HG03521 (cell line): ENCODE results near the gene SMIM27.
A peak's percentile ranks its signal among the peaks of the same experiment; 100 is the strongest.

Experiments
- ATAC-seq: cut with Tn5 transposase; IDR thresholded peaks from one replicate; pipeline ENCODE4 v1.9.1; 2021; ENCODE audit warnings: mild to moderate bottlenecking, moderate library complexity; ENCODE audit not compliant: unreplicated experiment

SMIM27 gene

GRCh38 chr9:32554107-32554506 lies 2.0 kb downstream of the SMIM27 start:
- ATAC-seq: no peak

DNA sequence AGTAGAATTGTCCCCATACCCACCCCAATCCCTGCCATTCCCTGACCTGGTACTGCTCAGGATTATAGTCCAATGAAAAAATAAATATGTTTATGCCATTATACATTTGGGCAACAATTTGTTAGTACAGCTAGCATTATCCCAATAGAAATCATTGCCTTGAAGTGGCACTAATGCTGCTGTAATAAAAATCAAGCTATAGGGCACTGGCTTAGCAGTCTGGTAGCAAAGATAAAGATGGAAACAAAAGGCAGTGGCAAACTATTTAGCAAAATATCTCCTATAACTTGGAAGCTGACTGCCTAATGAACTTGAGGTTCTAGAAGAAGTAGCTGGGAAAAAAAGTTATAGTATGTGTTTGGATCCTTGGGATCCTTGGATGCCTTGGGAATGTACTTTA lies 2.5 kb downstream of the SMIM27 start:
- ATAC-seq: no peak

- no peak for ATAC-seq
Observed at GRCh38 chr9:32558408-32558934, 6.3 kb downstream of the SMIM27 start.

GRCh38 chr9:32565967-32566366 lies 13.8 kb downstream of the SMIM27 start:
- ATAC-seq: no peak

DNA sequence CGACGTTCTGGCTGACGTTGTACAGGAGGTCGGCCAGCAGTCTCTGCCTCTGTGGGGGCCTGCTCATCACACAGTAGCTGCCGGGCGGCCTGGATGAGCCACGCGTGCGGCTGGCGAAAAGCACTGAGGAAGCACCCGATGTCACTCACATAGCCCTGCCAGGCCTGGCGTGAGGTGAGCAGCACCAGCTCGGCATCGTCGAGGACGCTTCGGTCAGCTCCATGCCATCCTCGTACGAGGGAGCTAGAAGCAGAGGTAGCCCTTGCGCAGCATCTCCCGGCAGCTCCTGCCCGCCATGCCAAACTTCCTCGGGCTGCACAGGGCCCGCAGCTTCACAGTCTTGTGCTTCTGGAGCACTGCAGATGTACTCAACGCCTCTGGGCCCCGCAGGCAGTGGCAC lies 14.6 kb downstream of the SMIM27 start:
- no peak for ATAC-seq

DNA sequence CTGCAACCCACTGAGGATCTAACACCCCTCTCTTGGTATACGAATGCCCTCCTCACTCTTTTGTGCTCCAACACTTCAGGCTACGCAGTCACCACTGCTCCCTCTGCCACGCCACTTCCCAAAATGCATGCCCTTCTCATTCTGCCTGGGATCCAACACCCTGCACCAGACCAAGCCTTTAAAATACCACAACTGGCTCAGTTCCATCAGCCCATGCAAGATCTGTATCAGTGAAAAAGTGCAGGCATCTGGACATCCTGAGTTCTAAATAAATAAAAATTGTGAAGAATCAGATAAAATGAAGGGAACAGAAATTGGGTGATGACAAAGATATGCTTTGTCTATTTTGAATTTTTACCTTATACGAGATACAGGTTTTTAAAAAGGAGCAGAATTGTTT lies 18.1 kb downstream of the SMIM27 start:
- no peak for ATAC-seq

GRCh38 chr9:32571969-32572899 lies 20.1 kb downstream of the SMIM27 start:
- ATAC-seq: peak; percentile 85

DNA sequence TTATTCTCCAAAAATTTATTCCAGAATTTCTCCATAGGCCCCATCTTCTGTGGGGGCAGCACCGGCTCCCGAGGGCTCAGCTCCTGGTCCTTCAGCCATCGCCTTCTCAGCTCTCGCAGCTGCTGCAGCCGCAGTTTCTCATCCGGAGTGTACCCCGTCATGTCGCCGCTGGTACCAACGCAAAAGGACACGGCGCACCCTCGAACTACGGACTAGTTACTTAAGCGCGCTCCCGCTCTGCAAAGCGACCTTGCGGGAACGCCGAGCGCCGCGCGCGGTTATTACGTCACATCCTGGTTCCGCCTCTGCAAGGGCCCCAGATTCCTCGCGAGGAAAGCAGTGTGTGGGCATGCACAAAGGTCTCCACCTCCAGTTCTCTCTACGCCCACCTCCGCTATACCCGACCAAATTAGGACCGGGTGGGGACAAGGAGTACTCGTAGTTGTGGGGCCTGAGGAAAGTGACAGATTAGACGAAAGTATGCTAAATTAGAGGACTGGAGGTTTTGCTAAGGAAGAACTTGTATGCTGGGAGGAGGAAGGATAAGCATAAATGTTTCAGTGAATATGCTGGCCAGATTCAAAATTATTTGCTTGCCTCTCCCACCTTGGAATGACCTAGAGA lies 20.9 kb downstream of the SMIM27 start, which contains the start of gene NDUFB6:
Gene NDUFB6 (minus strand): TSS at position 260 of the 624 bp plus-strand sequence. CDS start 99 bp downstream, at position 161.
- peak; percentile 85 for ATAC-seq

- ATAC-seq: no peak
Observed at GRCh38 chr9:32573821-32574220, 21.7 kb downstream of the SMIM27 start.

DNA sequence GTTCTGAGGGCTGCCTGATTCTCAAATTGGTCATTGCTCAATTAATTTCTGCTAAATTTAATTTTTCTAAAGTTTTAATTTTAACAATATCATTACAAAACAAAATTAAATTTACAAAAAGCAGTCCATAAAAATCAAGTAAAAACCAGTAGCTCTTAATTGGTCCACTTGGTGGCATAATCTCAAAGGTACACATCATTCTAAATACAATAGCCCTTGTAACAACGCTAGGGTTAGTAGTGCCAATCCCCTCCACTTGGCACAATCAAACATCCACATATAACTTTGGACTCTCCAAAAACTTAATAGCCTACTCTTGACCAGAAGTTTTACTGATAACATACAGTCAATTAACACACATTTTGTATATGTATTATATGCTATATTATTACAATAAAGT lies 22.7 kb downstream of the SMIM27 start:
- no peak for ATAC-seq

- no peak for ATAC-seq
Observed at GRCh38 chr9:32577316-32577715, 25.2 kb downstream of the SMIM27 start.

DNA sequence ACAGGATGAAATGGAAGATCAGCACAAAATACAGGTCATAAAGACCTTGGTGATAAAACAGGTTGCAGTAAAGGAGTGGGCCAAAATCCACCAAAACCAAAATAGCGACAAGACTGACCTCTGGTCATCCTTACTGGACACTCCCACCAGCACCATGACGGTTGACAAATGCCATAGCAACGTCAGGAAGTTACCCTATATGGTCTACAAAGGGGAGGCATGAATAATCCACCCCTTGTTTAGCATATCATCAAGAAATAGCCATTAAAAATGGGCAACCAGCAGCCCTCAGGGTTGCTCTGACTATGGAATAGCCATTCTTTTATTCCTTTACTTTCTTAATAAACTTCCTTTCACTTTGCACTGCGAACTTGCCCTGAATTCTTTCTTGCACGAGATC lies 26.8 kb downstream of the SMIM27 start:
- no peak for ATAC-seq

DNA sequence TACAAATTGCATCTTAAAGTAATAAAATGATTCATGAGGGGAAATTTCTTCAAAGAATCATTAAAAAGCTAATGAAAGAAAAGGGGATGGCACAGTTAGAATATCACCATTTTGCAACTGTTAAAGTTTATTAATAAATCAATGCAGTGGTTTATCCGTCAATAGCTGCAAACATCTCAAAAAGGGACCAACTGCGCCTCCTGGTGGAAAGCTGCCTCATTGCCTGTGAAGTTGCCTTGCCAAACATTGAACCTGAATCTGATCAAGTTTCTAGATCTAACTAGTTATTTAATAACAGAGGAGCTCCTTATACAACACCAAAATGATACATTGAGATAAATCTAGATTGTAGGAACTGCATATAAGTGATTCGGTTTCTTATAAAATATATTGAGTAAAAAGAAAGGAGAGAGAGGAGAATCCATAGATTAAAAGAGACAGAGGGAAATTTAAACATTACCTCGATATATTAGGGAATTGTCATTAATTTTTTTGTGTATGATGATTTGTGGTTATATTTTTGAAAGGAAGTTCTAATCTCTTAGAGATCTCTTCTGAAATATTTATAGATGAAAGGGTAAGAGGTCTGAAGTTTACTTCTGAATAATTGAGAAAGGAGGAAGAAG lies 27.7 kb downstream of the SMIM27 start:
- ATAC-seq: peak; percentile 58

DNA sequence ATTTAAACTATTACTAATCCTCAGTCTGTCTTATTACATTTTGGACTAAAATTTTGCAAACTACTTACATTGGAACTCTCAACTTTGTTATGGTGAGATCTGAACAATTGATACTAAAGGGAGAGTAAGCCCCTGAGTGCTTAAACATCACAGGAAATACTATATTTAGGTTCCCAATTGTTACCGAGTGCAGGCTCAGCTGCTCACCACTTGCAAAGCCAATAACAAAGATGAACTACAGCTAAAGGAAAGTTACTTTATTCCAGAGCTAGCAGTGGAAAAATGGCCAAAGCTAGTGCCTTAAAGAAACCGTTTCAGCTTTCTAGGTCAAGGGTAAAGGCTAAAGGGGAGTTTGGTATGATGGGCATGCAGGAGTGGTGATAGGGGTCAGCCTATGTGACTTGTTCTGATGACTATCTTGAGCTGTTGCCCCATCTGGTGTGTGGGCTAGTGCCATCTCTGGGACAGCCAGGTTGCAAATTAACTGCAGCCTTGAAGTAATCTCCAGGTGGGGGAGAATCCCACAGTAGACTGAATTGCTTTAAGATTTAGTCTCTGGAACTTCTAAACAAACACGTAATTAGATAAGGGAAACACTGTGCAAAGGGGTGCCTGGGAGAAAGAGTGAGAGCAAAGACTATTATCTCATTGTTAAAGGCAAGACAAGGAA lies 28.6 kb downstream of the SMIM27 start:
- no peak for ATAC-seq

DNA sequence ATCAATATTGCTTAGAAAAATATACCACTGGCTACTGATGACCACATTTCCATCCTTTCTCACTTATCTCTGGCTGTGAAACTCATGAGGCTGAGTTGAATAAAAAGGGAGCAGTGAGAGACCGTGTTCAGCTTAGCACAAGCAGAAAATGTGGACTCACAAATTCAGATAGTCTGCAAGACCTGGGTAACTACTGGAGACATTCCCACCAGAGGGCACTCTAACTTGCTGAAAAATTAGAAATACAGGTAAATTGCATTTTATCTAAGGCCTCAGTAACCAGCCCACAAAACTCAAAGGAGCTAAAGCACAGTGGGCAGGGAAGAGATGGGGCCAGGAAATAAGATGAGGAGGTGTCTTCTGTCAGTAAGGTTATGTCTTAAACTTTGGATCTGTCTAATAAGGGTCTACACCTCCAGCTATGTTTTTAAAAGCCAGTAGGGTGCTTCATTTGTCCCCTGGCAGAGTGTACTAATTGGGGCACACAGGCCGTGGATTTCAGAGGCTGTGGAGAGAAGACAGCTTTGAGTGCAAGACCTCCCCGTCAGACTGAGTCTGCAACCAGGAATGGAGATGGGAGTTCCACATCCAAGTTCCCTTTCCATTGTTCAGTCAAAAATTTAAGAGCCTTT lies 29.5 kb downstream of the SMIM27 start:
- no peak for ATAC-seq

DNA sequence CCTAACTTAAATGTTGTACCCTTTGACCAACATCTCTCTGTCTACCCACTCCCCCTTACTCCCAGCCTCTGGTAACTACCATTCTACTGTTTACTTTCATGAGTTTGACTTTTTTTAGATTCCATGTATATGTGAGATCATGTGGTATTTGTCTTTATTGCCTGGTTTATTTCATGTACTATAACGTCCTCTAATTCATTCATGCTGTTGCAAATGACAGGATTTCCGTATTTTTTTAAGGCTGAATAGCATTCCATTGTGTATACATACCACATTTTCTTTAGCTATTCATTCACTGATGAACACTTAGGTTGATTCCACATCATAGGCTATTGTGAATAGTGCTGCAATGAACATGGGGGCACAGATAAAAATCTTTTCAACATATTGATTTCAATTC lies 32.7 kb downstream of the SMIM27 start:
- ATAC-seq: no peak

DNA sequence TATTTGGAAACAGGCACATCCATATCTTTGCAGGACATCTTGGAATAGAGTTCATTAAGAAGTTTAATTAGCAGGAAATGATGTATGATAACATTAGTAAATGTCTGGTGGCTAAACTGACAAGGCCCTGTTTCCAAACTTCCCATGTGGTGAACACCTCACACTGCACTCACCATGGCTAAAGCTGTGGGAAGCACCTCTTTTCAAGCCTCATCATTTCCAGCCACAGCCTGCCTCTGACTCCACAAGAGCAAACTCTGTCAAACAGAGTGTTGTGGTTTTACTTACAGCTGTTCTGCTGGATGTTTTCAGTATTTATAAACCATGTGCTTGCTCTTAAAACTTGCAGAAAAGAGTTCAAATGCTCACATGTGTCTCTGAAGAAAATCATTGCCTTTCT lies 35.8 kb downstream of the SMIM27 start:
- ATAC-seq: no peak

- no peak for ATAC-seq
Observed at GRCh38 chr9:32589083-32589723, 37.1 kb downstream of the SMIM27 start.

DNA sequence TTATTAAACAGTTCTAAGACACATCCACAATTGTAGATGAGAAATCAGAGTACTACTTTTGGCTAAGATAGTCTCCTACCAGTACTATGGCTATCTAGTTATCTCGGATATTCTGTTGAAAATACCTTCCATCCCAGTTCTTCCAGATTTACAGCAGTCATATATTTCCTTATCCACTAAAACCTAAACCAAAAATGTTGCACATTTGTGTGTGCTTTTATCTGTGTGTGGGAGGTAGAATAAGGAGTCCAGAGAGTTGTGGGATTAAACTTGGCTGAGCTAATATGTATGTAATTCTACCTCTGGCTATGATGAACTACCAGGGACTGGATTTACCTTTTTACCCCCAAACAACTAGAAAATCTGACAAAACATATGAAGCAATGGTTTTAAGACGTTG lies 38.3 kb downstream of the SMIM27 start:
- no peak for ATAC-seq

GRCh38 chr9:32590898-32591297 lies 38.8 kb downstream of the SMIM27 start:
- no peak for ATAC-seq
